SHP77 (cell line): ENCODE measurements around the gene FUS.

Experiments
- DNase-seq, 2 experiments: peaks; one replicate each; lab custom pipeline; 2025; lab: John Stamatoyannopoulos, UW

The FUS gene

GRCh38 chr16:31202414-31203375, 22.8 kb downstream of the FUS start, which contains the start of gene PYCARD:
Gene PYCARD (minus strand): TSS chr16:31202760. CDS start chr16:31202690, 70 bp downstream.
- no peak for DNase-seq

GRCh38 chr16:31204871-31205666, 25.1 kb downstream of the FUS start:
- DNase-seq, result no peak

GRCh38 chr16:31206776-31207175, 26.8 kb downstream of the FUS start:
- DNase-seq, result no peak

- DNase-seq, result no peak
Observed at GRCh38 chr16:31213342-31213741, 33.4 kb downstream of the FUS start.

- peak in 1 of 2 experiments; percentile 32 for DNase-seq
Observed at GRCh38 chr16:31213877-31214707, 34.2 kb downstream of the FUS start, which contains the start of gene TRIM72. Gene TRIM72 (plus strand): TSS chr16:31214119. CDS start chr16:31214739, 620 bp downstream.

GRCh38 chr16:31214708-31215286, 34.9 kb downstream of the FUS start:
- no peak for DNase-seq

GRCh38 chr16:31215287-31216162, 35.6 kb downstream of the FUS start:
- no peak for DNase-seq

GRCh38 chr16:31216422-31217135, 36.6 kb downstream of the FUS start, which contains the start of gene PYDC1:
Gene PYDC1 (minus strand): TSS chr16:31217135. CDS start chr16:31217028, 107 bp downstream.
- no peak for DNase-seq

GRCh38 chr16:31217136-31217530, 37.2 kb downstream of the FUS start:
- no peak for DNase-seq

- DNase-seq, result no peak
Observed at GRCh38 chr16:31219154-31219741, 39.3 kb downstream of the FUS start.

- DNase-seq, result no peak
Observed at GRCh38 chr16:31221357-31222160, 41.6 kb downstream of the FUS start.

GRCh38 chr16:31223044-31223443, 43.1 kb downstream of the FUS start:
- no peak for DNase-seq

GRCh38 chr16:31224092-31224955, 44.4 kb downstream of the FUS start:
- DNase-seq, result no peak

GRCh38 chr16:31225193-31225592, 45.3 kb downstream of the FUS start:
- no peak for DNase-seq

GRCh38 chr16:31228206-31228605, 48.3 kb downstream of the FUS start:
- DNase-seq, result no peak

GRCh38 chr16:31229501-31229900, 49.6 kb downstream of the FUS start:
- no peak for DNase-seq

- no peak for DNase-seq
Observed at GRCh38 chr16:31238041-31238440, 58.1 kb downstream of the FUS start.
